ENCODE data around the gene RAB20. TPM values are rescaled to one million over a fixed set of nuclear protein-coding genes. Genes with fewer than 3 reads are reported as not detected.

The RAB20 gene
- total RNA-seq, 1 donor from 2014 or later = 0.77 TPM

DNA sequence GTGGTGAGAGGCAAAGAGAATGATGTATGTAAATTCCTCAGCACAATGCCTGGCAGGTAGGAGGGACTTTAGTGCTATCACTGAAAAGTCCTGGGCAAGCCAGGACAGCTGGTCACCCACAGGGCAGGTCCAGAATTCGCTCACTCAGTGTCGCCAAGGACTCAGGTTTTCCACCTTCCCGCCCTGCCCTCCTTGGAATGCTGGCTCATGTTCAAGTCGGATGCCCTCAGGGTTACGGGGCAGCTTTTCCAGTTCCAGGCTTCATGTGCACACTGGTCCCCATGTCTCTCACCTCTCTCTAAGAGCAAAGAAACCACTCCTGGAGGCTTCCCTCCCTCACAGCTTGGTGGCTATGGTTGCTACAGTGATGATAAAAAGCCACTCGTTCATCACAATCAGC lies 29.1 kb upstream of the RAB20 start:
- H3K4me3 Mint-ChIP-seq = no peak overlapping the region
- H3K36me3 Mint-ChIP-seq (ENCODE audit: low read depth) = no peaks in the 10 kb centered on the region

DNA sequence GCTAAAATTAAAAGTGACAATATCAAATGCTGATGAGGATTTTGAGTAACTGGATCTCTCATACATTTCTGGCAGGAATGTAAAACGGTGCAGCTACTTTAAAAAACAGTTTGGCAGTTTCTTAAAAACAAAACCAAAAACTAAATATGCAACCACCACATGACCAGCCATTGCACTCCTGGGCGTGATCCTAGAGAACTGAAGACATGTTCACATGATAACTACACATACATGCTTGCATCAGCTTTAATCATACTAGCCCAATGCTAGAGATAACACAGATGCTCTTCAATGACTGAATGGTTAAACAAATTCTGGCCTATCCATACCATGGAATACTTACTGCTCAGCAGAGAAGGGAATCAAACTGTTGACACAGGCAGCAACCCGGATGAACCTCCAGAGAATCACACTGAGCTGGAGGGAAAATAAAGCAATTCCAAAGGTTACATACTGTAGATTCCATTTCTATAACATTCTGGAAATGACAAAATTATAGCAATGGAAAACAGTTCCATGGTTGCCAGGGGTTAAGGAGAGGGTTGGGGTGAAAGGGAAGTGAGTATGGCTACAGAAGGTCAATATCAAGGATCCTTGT lies 28.4 kb upstream of the RAB20 start:
- H3K36me3 Mint-ChIP-seq (ENCODE audit: low read depth) = no peaks in the 10 kb centered on the region
- H3K27ac Mint-ChIP-seq (ENCODE audit: unreplicated experiment) = no peak overlapping the region
- TF ChIP-seq, protein P1, sequence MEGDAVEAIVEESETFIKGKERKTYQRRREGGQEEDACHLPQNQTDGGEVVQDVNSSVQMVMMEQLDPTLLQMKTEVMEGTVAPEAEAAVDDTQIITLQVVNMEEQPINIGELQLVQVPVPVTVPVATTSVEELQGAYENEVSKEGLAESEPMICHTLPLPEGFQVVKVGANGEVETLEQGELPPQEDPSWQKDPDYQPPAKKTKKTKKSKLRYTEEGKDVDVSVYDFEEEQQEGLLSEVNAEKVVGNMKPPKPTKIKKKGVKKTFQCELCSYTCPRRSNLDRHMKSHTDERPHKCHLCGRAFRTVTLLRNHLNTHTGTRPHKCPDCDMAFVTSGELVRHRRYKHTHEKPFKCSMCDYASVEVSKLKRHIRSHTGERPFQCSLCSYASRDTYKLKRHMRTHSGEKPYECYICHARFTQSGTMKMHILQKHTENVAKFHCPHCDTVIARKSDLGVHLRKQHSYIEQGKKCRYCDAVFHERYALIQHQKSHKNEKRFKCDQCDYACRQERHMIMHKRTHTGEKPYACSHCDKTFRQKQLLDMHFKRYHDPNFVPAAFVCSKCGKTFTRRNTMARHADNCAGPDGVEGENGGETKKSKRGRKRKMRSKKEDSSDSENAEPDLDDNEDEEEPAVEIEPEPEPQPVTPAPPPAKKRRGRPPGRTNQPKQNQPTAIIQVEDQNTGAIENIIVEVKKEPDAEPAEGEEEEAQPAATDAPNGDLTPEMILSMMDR (conservative IDR thresholded peaks at IDR 0.05) = no peak
- no peaks in the 10 kb centered on the region for H3K4me1 Mint-ChIP-seq
- H3K4me3 Mint-ChIP-seq = no peak overlapping the region
- DNase-seq (ENCODE audit: low read depth, low spot score) = no peak
- no peaks in the 10 kb centered on the region for H3K27me3 Mint-ChIP-seq (ENCODE audit: low read depth)
- H3K9me3 Mint-ChIP-seq = peaks cover under 1% of the 10 kb centered on the region

More for the DNA sequence above, 29.1 kb upstream of the RAB20 start:
- TF ChIP-seq, protein P1 (conservative IDR thresholded peaks at IDR 0.05) = no peak
- no peak for DNase-seq (ENCODE audit: low read depth, low spot score)
- Mint-ChIP-seq H3K27ac (ENCODE audit: unreplicated experiment) (no peak overlapping the region), H3K9me3 (no peaks in the 10 kb centered on the region), H3K4me1 (no peaks in the 10 kb centered on the region), H3K27me3 (ENCODE audit: low read depth) (no peaks in the 10 kb centered on the region)

DNA sequence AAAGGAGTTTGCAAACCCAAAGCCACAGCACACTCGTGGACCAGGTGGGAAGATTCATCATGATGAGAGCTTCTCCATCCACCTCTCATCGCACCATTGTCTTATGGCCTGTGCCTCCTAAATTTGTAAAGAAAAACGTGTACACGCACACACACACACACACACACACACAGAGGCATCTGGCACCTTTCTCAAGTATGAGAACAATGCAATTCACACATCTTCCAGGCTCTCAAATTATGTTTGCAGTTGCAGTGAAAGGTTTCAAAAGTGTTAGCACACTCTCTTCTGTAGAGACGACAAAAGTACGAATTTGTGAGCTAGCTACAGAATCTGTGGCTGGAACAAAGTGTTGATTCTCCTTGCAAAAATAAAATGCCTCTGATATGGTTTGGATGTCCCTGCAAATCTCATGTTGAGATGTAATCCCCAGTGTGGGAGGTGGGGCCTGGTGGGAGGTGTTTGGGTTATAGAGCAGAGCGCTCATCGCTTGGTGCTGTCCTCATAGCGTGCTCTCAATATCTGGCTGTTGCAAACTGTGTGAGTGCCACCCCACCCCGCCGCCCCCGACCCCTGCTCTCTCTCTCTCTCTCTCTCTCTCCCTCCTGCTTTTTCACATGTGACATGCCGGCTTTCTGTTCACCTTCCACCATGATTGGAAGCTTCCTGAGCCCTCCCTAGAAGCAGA lies 21.8 kb upstream of the RAB20 start:
- Mint-ChIP-seq H3K27ac (ENCODE audit: unreplicated experiment) (no peak overlapping the region), H3K4me3 (no peak overlapping the region), H3K27me3 (ENCODE audit: low read depth) (no peaks in the 10 kb centered on the region), H3K36me3 (ENCODE audit: low read depth) (no peaks in the 10 kb centered on the region), H3K4me1 (no peaks in the 10 kb centered on the region), H3K9me3 (peaks cover 2% of the 10 kb centered on the region)
- DNase-seq (ENCODE audit: low read depth, low spot score) = no peak
- TF ChIP-seq, protein P1 (conservative IDR thresholded peaks at IDR 0.05) = no peak

DNA sequence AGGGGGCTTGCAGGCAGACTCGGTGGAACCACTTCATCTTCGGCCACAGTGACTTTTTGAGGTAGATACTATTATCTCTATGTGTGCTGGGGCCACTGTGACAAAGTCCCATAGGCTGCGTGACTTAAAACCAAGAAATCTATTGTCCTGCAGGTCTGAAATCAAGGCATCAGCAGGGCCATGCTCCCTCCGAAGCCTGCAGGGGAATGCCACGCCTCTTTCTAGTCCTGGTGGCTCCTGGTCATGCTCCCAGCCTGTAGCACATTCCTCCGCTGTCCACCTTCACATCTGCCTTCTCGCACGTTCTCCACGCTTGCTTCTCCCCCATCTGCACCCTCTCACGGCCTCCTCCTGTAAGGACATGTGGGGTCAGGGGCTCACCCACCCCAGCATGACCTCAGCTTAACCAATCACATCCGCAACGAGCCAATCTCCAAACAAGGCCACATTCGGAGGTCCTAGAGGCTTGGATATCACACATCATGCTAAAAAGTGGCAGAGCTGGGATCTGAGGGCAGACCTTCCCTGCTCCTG lies 21.0 kb upstream of the RAB20 start:
- TF ChIP-seq, protein P1 (conservative IDR thresholded peaks at IDR 0.05) = no peak
- no peak for DNase-seq (ENCODE audit: low read depth, low spot score)
- H3K4me3 Mint-ChIP-seq = no peak overlapping the region
- H3K36me3 Mint-ChIP-seq (ENCODE audit: low read depth) = no peaks in the 10 kb centered on the region
- no peak overlapping the region for H3K27ac Mint-ChIP-seq (ENCODE audit: unreplicated experiment)
- H3K9me3 Mint-ChIP-seq = peaks cover 2% of the 10 kb centered on the region
- H3K27me3 Mint-ChIP-seq (ENCODE audit: low read depth) = no peaks in the 10 kb centered on the region
- H3K4me1 Mint-ChIP-seq = no peaks in the 10 kb centered on the region

DNA sequence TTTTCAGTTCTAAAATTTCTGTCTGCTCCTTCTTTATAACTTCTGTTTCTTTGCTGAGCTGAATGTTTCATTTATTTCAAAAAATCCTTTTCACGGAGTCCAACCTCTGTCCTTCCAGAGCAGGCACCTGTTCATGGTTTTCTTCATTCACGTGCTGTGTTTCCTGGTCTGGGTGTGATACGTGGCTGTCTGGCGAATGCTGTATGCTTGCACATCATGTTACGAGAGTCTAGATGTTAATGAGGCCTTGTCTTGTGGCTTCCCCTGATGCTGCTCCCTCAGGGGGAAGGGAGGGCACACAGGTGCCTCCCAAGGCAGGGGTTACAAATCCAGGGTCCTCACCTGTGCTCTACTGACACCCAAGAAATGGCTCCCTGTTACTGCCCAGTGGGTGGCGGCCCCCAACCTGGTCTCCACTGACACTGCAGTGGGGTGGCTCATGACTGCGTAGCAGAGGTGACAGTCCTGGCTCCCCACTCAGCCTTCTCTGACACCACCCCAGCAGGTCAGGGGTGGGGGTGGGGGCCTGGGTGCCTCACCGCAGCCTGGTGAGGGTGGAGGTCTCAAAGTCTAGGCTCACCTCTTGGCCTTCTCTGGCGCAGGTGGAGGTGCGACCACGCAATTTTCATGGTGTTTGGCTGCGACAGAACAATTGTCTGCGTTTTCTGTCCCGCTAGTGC lies 20.1 kb upstream of the RAB20 start:
- Mint-ChIP-seq H3K27ac (ENCODE audit: unreplicated experiment) (no peak overlapping the region), H3K36me3 (ENCODE audit: low read depth) (no peaks in the 10 kb centered on the region)
- no peak for DNase-seq (ENCODE audit: low read depth, low spot score)

More for the DNA sequence above, 20.1 kb upstream of the RAB20 start:
- Mint-ChIP-seq H3K27me3 (ENCODE audit: low read depth) (no peaks in the 10 kb centered on the region), H3K4me1 (no peaks in the 10 kb centered on the region), H3K9me3 (peaks cover 2% of the 10 kb centered on the region), H3K4me3 (no peak overlapping the region)
- TF ChIP-seq, protein P1 (conservative IDR thresholded peaks at IDR 0.05) = no peak
